ENCODE results near the gene ALDH1L1. TPM values are rescaled to one million over a fixed set of nuclear protein-coding genes. Genes with fewer than 3 reads are reported as not detected.

Gene ALDH1L1
- total and polyA plus RNA-seq, 2 of the 4 experiments (the other 2 are of a cell fraction): not detected

DNA sequence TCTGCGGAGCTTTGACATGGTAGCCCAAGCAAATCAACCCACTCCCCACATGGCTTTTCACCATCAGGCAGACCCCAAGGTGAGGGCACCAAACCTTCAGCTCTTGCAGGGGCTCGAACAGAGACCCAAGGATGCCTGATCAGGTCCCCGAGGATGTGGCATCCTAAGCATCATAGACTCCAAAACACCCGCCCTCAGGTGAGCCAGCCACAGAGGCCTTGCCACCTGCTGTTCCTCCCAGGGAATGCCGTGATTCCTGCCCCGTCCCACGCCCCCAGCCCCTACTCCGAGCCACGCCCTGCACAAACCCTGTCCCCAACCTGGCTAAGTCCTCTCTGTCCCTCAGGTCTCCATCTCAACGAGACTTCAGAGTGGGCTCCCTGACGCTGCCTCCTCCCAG lies 61.8 kb downstream of the ALDH1L1 start:
- Histone ChIP-seq H3K14ac (replicated peaks; ENCODE audit: low read depth, low read length) (no peak overlapping the region), H3K4ac (ENCODE audit: low read depth, low read length) (no peak overlapping the region), H3K56ac (ENCODE audit: extremely low read depth, insufficient read depth, low read length) (no peak overlapping the region), H2BK15ac (ENCODE audit: low read depth, low read length) (no peak overlapping the region), H3K36me3 (ENCODE audit: control insufficient read depth, insufficient read depth, low read length) (no peaks in the 10 kb centered on the region), H4K5ac (ENCODE audit: low read depth, low read length) (no peak overlapping the region), H2BK120ac (ENCODE audit: low read depth, low read length) (no peak overlapping the region), H2BK5ac (ENCODE audit: low read depth, low read length, poor library complexity, severe bottlenecking) (no peak overlapping the region), H4K91ac (ENCODE audit: insufficient read depth, low read depth, low read length) (no peak overlapping the region), H3K9me1 (ENCODE audit: insufficient read depth, low read length) (no peaks in the 10 kb centered on the region), H2BK20ac (ENCODE audit: low read depth, low read length) (no peak overlapping the region), H3K9ac (ENCODE audit: low read depth, low read length) (no peak overlapping the region), H4K8ac (ENCODE audit: low read depth in 2 of 2, low read length in 2 of 2) (no peak overlapping the region), H3K4me2 (ENCODE audit: low read depth, low read length) (no peak overlapping the region), H2AK5ac (ENCODE audit: low read depth, low read length) (no peak overlapping the region), H3K4me3 (ENCODE audit: insufficient read depth, low read depth, low read length) (no peak overlapping the region), H3K18ac (ENCODE audit: low read depth, low read length) (no peak overlapping the region), H2AK9ac (replicated peaks; ENCODE audit: low read depth, low read length, poor library complexity) (no peak overlapping the region), H4K20me1 (ENCODE audit: insufficient read depth, low read length) (no peaks in the 10 kb centered on the region), H3K27me3 (ENCODE audit: control insufficient read depth, insufficient read depth, low read length) (peaks cover 36% of the 10 kb centered on the region), H3K79me1 (ENCODE audit: low read depth in 1 of 2, low read length in 2 of 2) (no peaks in the 10 kb centered on the region), H3K4me1 (ENCODE audit: control insufficient read depth, insufficient read depth, low read length) (no peaks in the 10 kb centered on the region), H3K9me3 (ENCODE audit: control insufficient read depth, insufficient read depth, low read length) (0 out of 2 replicates have a peak, but pooled peaks cover 2% of the 10 kb centered on the region), H3K23ac (ENCODE audit: low read depth, low read length) (no peak overlapping the region), H3K27ac (ENCODE audit: insufficient read depth, low read length) (no peak overlapping the region), H2AFZ (replicated peaks; ENCODE audit: low read length, poor library complexity) (no peak overlapping the region)
- WGBS, 2 experiments (ENCODE audit: extremely low coverage in 2 of 2, insufficient read length in 1 of 2): 54% methylated on average over 10 of the region's 11 CpGs; no CpG with 5 or more reads in 1 of the 2 experiments
- BruUV-seq (replicated peaks): no TSS peak
- no peak for TF ChIP-seq BHLHE40 (IDR thresholded peaks at IDR 0.05; ENCODE audit: low read depth, low read length)
- TF ChIP-seq RCOR1 (IDR thresholded peaks at IDR 0.05; ENCODE audit: insufficient replicate concordance, low read length): no peak
- TF ChIP-seq, protein P1, sequence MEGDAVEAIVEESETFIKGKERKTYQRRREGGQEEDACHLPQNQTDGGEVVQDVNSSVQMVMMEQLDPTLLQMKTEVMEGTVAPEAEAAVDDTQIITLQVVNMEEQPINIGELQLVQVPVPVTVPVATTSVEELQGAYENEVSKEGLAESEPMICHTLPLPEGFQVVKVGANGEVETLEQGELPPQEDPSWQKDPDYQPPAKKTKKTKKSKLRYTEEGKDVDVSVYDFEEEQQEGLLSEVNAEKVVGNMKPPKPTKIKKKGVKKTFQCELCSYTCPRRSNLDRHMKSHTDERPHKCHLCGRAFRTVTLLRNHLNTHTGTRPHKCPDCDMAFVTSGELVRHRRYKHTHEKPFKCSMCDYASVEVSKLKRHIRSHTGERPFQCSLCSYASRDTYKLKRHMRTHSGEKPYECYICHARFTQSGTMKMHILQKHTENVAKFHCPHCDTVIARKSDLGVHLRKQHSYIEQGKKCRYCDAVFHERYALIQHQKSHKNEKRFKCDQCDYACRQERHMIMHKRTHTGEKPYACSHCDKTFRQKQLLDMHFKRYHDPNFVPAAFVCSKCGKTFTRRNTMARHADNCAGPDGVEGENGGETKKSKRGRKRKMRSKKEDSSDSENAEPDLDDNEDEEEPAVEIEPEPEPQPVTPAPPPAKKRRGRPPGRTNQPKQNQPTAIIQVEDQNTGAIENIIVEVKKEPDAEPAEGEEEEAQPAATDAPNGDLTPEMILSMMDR (conservative IDR thresholded peaks at IDR 0.05; ENCODE audit: low read depth, low read length): no peak
- TF ChIP-seq SMC3 (IDR thresholded peaks at IDR 0.05; ENCODE audit: low read depth, low read length): no peak
- no peak for TF ChIP-seq FOS (IDR thresholded peaks at IDR 0.05; ENCODE audit: low read depth, low read length)
- TF ChIP-seq CEBPB (IDR thresholded peaks at IDR 0.05; ENCODE audit: low read depth, low read length): no peak
- no peak for TF ChIP-seq CHD1 (IDR thresholded peaks at IDR 0.05; ENCODE audit: low read depth, low read length)
- no peak for TF ChIP-seq MXI1 (IDR thresholded peaks at IDR 0.05; ENCODE audit: borderline replicate concordance, low read depth, low read length)
- no peak for TF ChIP-seq RAD21 (IDR thresholded peaks at IDR 0.05; ENCODE audit: low read length)
- TF ChIP-seq POLR2A (IDR thresholded peaks at IDR 0.05; ENCODE audit: low read depth, low read length): no peak
- no peak for TF ChIP-seq MAFK (IDR thresholded peaks at IDR 0.05; ENCODE audit: low read depth, low read length)
- TF ChIP-seq NFE2L2 (IDR thresholded peaks at IDR 0.05; ENCODE audit: low read depth, low read length): no peak
- ATAC-seq (ENCODE audit: low read depth) (no peak), DNase-seq (no peak)
- POLR2A ChIA-PET (ENCODE audit: unreplicated experiment): no interaction called here
- dilution Hi-C loops (cut with HindIII; ENCODE audit: low sequenced_read_pairs, unreplicated experiment) (no loop called here), intact Hi-C loops (cut with micrococcal nuclease) (no loop called here), in situ Hi-C loops (cut with MboI; ENCODE audit: low sequenced_read_pairs) (loop anchor here (10.0 kb wide), 1 partner anchor 256 kb away; no protein-coding TSS in a partner anchor)
- CTCF ChIA-PET: no interaction called here
